ENCODE data around the gene SLC27A3. TPM values are rescaled to one million over a fixed set of nuclear protein-coding genes. Genes with fewer than 3 reads are reported as not detected.
A peak's percentile ranks its signal among the peaks of the same experiment; 100 is the strongest.

The SLC27A3 gene
- total and polyA plus RNA-seq, 10 of the 15 experiments (the other 5 are each of a cell fraction or from before 2014, with no cell fraction given): 2.6 to 18.1 (median 8.3) TPM

DNA sequence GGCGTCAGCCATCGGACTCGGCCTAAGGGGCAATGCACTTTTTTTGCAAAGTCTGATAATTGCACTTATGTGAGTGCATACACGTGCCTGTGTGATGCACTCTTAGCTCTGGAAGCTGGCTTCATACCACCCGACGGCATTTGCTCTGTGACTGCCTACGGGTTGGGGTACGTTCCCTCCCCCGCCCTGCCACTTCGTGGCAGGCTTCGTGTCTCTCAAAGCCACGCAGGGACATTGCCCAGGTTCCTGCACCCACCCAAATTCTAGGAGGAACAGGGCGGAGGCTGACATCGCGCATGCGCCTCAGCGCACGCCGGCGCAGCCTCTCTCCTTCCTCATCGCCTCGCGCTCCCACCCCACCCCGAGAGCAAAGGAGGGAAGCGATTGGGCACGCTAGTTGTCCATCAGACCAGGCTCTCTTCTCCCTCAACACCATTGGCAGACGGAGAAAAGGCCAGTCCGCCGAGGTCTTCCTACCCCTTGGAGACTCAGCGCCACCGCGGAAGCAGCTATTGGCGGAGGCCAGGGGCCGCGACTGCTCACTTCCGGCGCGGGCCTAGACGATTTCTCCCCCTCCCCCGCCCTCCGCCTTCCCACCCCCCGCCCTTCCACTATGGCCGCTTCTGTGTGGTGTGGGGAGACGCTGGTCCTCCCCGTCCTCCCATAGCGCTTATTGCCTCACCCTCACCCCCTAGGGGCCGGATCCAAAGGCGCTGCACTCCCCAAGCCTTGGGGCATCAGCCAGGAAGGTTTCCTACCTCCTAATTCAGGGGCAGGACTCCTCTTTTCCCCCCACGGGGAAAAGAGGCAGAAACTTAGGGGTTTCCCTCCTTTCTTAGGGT is 47.5 kb upstream of the SLC27A3 start, which contains the start of gene INTS3 (continued):
- TF ChIP-seq DPF2 (IDR thresholded peaks at IDR 0.05) (peak; percentile 92), EZH2 (IDR thresholded peaks at IDR 0.05; ENCODE audit: borderline replicate concordance, control insufficient read depth, low read depth, low read length) (no peak), IKZF1 (conservative IDR thresholded peaks at IDR 0.05) (peak; percentile 76), MEF2A (IDR thresholded peaks at IDR 0.05; ENCODE audit: insufficient read depth, low read depth, low read length) (no peak), NFYB (IDR thresholded peaks at IDR 0.05; ENCODE audit: insufficient read depth, low read depth, low read length) (peak; percentile 84), KLF5 (IDR thresholded peaks at IDR 0.05; ENCODE audit: partially characterized antibody) (peak; percentile 34), RUNX3 (IDR thresholded peaks at IDR 0.05; ENCODE audit: low read length) (peak; percentile 18; the same call in 1 of the 2 replicates)

DNA sequence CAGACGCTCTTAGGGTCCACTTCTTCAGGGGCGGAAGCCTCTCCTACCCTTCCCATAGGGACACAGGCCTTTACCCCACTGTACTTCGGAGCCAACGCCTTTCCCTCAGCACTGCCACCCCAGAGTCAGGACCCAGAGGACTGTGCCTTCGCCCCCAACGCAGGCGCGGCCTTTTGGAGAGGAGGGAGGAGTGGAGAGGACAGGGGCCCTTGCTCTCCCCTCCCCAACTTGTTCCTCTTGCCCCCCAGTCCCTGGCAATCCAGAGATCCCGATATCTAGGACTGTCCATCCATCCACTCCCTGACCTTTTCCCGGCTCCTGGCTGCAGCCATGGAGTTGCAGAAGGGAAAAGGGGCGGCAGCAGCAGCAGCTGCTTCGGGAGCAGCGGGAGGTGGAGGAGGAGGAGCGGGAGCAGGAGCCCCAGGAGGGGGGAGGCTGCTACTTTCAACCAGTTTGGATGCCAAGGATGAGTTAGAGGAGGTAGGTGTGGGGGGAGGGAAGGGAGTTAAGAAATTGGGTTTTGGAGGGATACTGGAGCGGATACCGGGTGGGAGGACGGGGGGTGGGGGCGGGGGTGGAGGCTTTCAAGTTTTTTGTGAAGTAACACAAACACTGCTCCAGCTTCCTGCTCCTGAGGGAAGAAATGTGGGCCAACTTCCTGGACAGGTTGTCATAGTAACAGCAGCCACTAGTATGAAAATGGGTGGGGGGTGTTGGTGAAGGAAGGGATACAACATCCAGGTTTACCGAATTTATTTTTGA is 46.7 kb upstream of the SLC27A3 start:
- Histone ChIP-seq H4K20me1 (ENCODE audit: control insufficient read depth, insufficient read depth) (no peaks in the 10 kb centered on the region), H3K79me2 (ENCODE audit: control insufficient read depth, insufficient read depth, low read length) (peaks cover 34% of the 10 kb centered on the region), H3K4me2 (ENCODE audit: control insufficient read depth, insufficient read depth) (peak overlapping the region; percentile 95), H3K27me3 (replicated peaks in 1 of 2; ENCODE audit: control insufficient read depth in 2 of 2, insufficient read depth in 2 of 2, low read length in 1 of 2) (no peaks in the 10 kb centered on the region), H3K9ac (ENCODE audit: control insufficient read depth, insufficient read depth, low read length) (peak overlapping the region; percentile 100), H3K27ac (ENCODE audit: control insufficient read depth, insufficient read depth) (peak overlapping the region; percentile 100), H3K4me3 (peak overlapping the region; percentile 100), H3K4me1 (ENCODE audit: control insufficient read depth, insufficient read depth, low read length) (peaks cover 14% of the 10 kb centered on the region), H3K36me3 (ENCODE audit: control insufficient read depth in 2 of 2, insufficient read depth in 2 of 2, low read length in 1 of 2) (no peaks in the 10 kb centered on the region), H3K9me3 (replicated peaks; ENCODE audit: control insufficient read depth, insufficient read depth, low read length) (no peaks in the 10 kb centered on the region), H2AFZ (ENCODE audit: control insufficient read depth, low read depth, low read length) (peak overlapping the region; percentile 81)
- RAD21 ChIA-PET (ENCODE audit: unreplicated experiment): interaction anchor here (0.8 to 8.5 kb wide), 9 partner anchors 8 to 94 kb away, joined by 3 to 139 read pairs (median 4); partner anchors contain the start of genes CHTOP and SLC27A3
- CTCF ChIA-PET: interaction anchor here (1.0 to 7.0 kb wide), 5 partner anchors 14 to 101 kb away, joined by 3 to 63 read pairs (median 4); partner anchors contain the start of gene S100A13
- TSS peak; percentile 85 for BruUV-seq (replicated peaks)
- in situ Hi-C loops (cut with MboI) (no loop called here), intact Hi-C loops (cut with micrococcal nuclease; ENCODE audit: unreplicated experiment) (loop anchor here (2.0 kb wide), 2 partner anchors 20 to 194 kb away; partner anchors contain the start of gene GATAD2B)
- ATAC-seq: peak; percentile 7
- no peak for FAIRE-seq
- DNase-seq (ENCODE audit: low read depth, low spot score): no peak
- SMC1A ChIA-PET (ENCODE audit: uncharacterized antibody, unreplicated experiment): interaction anchor here (0.6 to 10.3 kb wide), 4 partner anchors 10 to 22 kb away, joined by 3 to 144 read pairs (median 6); no protein-coding TSS in a partner anchor
- POLR2A ChIA-PET: interaction anchor here (0.5 to 8.7 kb wide), 9 partner anchors 8 to 688 kb away, joined by 3 to 184 read pairs (median 4); partner anchors contain the start of genes CHTOP and SLC39A1
- WGBS (ENCODE audit: insufficient coverage, insufficient replicate concordance, low lambda C conversion rate, missing lambda C conversion rate): 2% methylated on average over 15 of the region's 19 CpGs
- no peak for TF ChIP-seq SMC3 (IDR thresholded peaks at IDR 0.05; ENCODE audit: borderline replicate concordance, low read length)
- TF ChIP-seq ASH2L (IDR thresholded peaks at IDR 0.05; ENCODE audit: borderline replicate concordance, low read depth): no peak
- no peak for TF ChIP-seq ZSCAN29 (IDR thresholded peaks at IDR 0.05)
- TF ChIP-seq GATAD2B (conservative IDR thresholded peaks at IDR 0.05; ENCODE audit: low read depth): peak; percentile 41; the same call in 1 of the 2 replicates
- TF ChIP-seq EZH2 (IDR thresholded peaks at IDR 0.05; ENCODE audit: borderline replicate concordance, control insufficient read depth, low read depth, low read length): no peak
- TF ChIP-seq BMI1 (IDR thresholded peaks at IDR 0.05; ENCODE audit: borderline replicate concordance): peak; percentile 88
- TF ChIP-seq JUNB (IDR thresholded peaks at IDR 0.05): no peak
- no peak for TF ChIP-seq CREB1 (IDR thresholded peaks at IDR 0.05; ENCODE audit: low read depth)
- TF ChIP-seq CHD2 (IDR thresholded peaks at IDR 0.05; ENCODE audit: borderline replicate concordance, low read depth, low read length): 0 out of 2 replicates have a peak, but pooled peaks have one; percentile 13
- no peak for TF ChIP-seq RCOR1 (conservative IDR thresholded peaks at IDR 0.05; ENCODE audit: low read depth, low read length)
- TF ChIP-seq ZNF24 (IDR thresholded peaks at IDR 0.05): no peak
- TF ChIP-seq, protein P1, sequence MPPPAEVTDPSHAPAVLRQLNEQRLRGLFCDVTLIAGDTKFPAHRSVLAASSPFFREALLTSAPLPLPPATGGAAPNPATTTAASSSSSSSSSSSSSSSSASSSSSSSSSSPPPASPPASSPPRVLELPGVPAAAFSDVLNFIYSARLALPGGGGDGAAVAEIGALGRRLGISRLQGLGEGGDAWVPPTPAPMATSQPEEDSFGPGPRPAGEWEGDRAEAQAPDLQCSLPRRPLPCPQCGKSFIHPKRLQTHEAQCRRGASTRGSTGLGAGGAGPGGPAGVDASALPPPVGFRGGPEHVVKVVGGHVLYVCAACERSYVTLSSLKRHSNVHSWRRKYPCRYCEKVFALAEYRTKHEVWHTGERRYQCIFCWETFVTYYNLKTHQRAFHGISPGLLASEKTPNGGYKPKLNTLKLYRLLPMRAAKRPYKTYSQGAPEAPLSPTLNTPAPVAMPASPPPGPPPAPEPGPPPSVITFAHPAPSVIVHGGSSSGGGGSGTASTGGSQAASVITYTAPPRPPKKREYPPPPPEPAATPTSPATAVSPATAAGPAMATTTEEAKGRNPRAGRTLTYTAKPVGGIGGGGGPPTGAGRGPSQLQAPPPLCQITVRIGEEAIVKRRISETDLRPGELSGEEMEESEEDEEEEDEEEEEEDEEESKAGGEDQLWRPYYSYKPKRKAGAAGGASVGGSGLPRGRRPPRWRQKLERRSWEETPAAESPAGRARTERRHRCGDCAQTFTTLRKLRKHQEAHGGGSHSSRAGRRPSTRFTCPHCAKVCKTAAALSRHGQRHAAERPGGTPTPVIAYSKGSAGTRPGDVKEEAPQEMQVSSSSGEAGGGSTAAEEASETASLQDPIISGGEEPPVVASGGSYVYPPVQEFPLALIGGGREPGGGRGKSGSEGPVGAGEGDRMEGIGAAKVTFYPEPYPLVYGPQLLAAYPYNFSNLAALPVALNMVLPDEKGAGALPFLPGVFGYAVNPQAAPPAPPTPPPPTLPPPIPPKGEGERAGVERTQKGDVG (CRISPR knock-in tag; IDR thresholded peaks at IDR 0.05): no peak
- TF ChIP-seq POLR2A (IDR thresholded peaks at IDR 0.05; ENCODE audit: low read depth, low read length): no peak

Data from GM12878 (cell line).